PC-3 (cell line): ENCODE results near the gene NDC80. TPM values are rescaled to one million over a fixed set of nuclear protein-coding genes. Genes with fewer than 3 reads are reported as not detected.

ENCODE experiments used
- ATAC-seq: fragments of 200-7000 bp; cut with Tn5 transposase; 2 replicates; pipeline ENCODE4 v1.9.1; 2020; ENCODE audit warnings: mild to moderate bottlenecking, moderate library complexity
- BruUV-seq: library from RNA; stranded (reverse); fragments of 400-500 nt; replicated peaks from 2 replicates; lab custom pipeline; 2021; lab: Mats Ljungman, UMichigan
- CTCF ChIA-PET: fragments of 300-600 bp; sonication (Branson Sonifier 250); formaldehyde crosslinking; loops from one replicate; lab custom pipeline; 2022; ENCODE audit warnings: antibody characterized with exemption; lab: Charles Lee
- POLR2A ChIA-PET: fragments of 300-600 bp; sonication (Branson Sonifier 250); formaldehyde crosslinking; loops from one replicate; lab custom pipeline; 2022; ENCODE audit warnings: antibody characterized with exemption; ENCODE audit not compliant: unreplicated experiment; lab: Charles Lee
- DNase-seq: peaks from one replicate; pipeline ENCODE4 v3.0.0-alpha.2; 2015
- H2AFZ ChIP-seq: fragments of 300-600 bp; sonication (generic); 2 replicates; pipeline ENCODE4 v1.6.0; 2016; ENCODE audit warnings: antibody characterized with exemption, low read length
- H3F3A ChIP-seq: fragments of 300-600 bp; sonication (generic); one replicate; pipeline ENCODE4 v1.6.0; 2017; ENCODE audit warnings: antibody characterized with exemption, low read length, control low read depth, mild to moderate bottlenecking; ENCODE audit not compliant: unreplicated experiment
- H3K27ac ChIP-seq: fragments of 300-600 bp; sonication (generic); 2 replicates; pipeline ENCODE4 v1.5.1; 2016; ENCODE audit warnings: mild to moderate bottlenecking, low read length
- H3K27me3 ChIP-seq: fragments of 300-600 bp; sonication (generic); 2 replicates; pipeline ENCODE4 v1.6.1; 2016; ENCODE audit warnings: low read length, mixed read lengths
- H3K36me3 ChIP-seq: fragments of 300-600 bp; sonication (generic); 2 replicates; pipeline ENCODE4 v1.6.1; 2016; ENCODE audit warnings: low read depth, mixed run types, low read length, mixed read lengths
- H3K4me1 ChIP-seq: fragments of 300-600 bp; sonication (generic); 2 replicates; pipeline ENCODE4 v1.5.1; 2016; ENCODE audit warnings: low read length; ENCODE audit not compliant: insufficient read depth
- H3K4me2 ChIP-seq: fragments of 300-600 bp; sonication (generic); 2 replicates; pipeline ENCODE4 v1.6.0; 2016; ENCODE audit warnings: low read length
- H3K4me3 ChIP-seq: fragments of 300-600 bp; sonication (generic); 2 replicates; pipeline ENCODE4 v1.5.1; 2016; ENCODE audit warnings: mild to moderate bottlenecking, low read length, mixed read lengths
- H3K79me2 ChIP-seq: fragments of 300-600 bp; sonication (generic); 2 replicates; pipeline ENCODE4 v1.6.1; 2017; ENCODE audit warnings: low read length, mixed read lengths
- H3K9ac ChIP-seq: fragments of 300-600 bp; sonication (generic); 2 replicates; pipeline ENCODE4 v1.6.0; 2016; ENCODE audit warnings: mild to moderate bottlenecking, low read length
- H3K9me2 ChIP-seq: fragments of 300-600 bp; sonication (generic); replicated peaks from 2 replicates; pipeline ENCODE4 v1.6.1; 2016; ENCODE audit warnings: mixed run types, low read length, mixed read lengths
- H3K9me3 ChIP-seq: fragments of 300-600 bp; sonication (generic); 2 replicates; pipeline ENCODE4 v1.6.1; 2016; ENCODE audit warnings: low read length, mixed read lengths
- H4K20me1 ChIP-seq: fragments of 300-600 bp; sonication (generic); 2 replicates; pipeline ENCODE4 v1.6.1; 2016; ENCODE audit warnings: low read length, mixed read lengths
- EZH2 ChIP-seq: fragments of 300-600 bp; sonication (generic); IDR thresholded peaks from one replicate; pipeline ENCODE4 v1.6.1; 2017; ENCODE audit warnings: antibody characterized with exemption, mild to moderate bottlenecking, low read length; ENCODE audit not compliant: unreplicated experiment
- EZH2phosphoT487 ChIP-seq: fragments of 300-600 bp; sonication (generic); IDR thresholded peaks from 2 replicates; pipeline ENCODE4 v1.6.1; 2018; ENCODE audit warnings: mild to moderate bottlenecking, antibody characterized with exemption, low read length, borderline replicate concordance
- intact Hi-C: fragments of 100-400 bp; cut with micrococcal nuclease; formaldehyde crosslinking; loops from 2 replicates; pipeline ENCODE4 v1.9.0; 2023
- total RNA-seq: library from RNA; depleted of rRNA; stranded (reverse); fragments of >200 nt; gene quantifications from 2 replicates; pipeline ENCODE4 v1.2.3, GENCODE V29; 2014
- TF ChIP-seq, protein P1 (sequence below): fragments of 300-600 bp; sonication (generic); conservative IDR thresholded peaks from 2 replicates; pipeline ENCODE4 v1.5.1; 2017; ENCODE audit warnings: antibody characterized with exemption, low read depth, mild to moderate bottlenecking, low read length

Gene NDC80
- total RNA-seq, 1 experiment from 2014 or later = 53.4 TPM

GRCh38 chr18:2587788-2588187 is 16.4 kb downstream of the NDC80 start:
- POLR2A ChIA-PET = no interaction called here

GRCh38 chr18:2588666-2589344 is 17.4 kb downstream of the NDC80 start:
- peaks cover 16% of the 10 kb centered on the region for H3K4me1 ChIP-seq
- H3K27me3 ChIP-seq = no peaks in the 10 kb centered on the region
- H3K9me2 ChIP-seq = no peaks in the 10 kb centered on the region
- TSS peak; percentile 93 for BruUV-seq
- DNase-seq = no peak
- H3K9me3 ChIP-seq = no peaks in the 10 kb centered on the region
- no peak for TF ChIP-seq EZH2
- no peak overlapping the region for H3K4me3 ChIP-seq
- POLR2A ChIA-PET = no interaction called here
- ATAC-seq = no peak
- CTCF ChIA-PET = interaction anchor here (0.5 kb wide), 1 partner anchor 563 kb away, joined by 3 read pairs; no protein-coding TSS in a partner anchor
- no peak overlapping the region for H3K4me2 ChIP-seq
- no peak overlapping the region for H2AFZ ChIP-seq
- H3F3A ChIP-seq = peaks cover 4% of the 10 kb centered on the region
- intact Hi-C loops = no loop called here
- peaks cover 4% of the 10 kb centered on the region for H3K79me2 ChIP-seq
- no peak overlapping the region for H3K9ac ChIP-seq
- peaks cover 57% of the 10 kb centered on the region for H3K36me3 ChIP-seq
- H4K20me1 ChIP-seq = 0 out of 2 replicates have a peak, but pooled peaks cover 4% of the 10 kb centered on the region
- H3K27ac ChIP-seq = no peak overlapping the region

More at GRCh38 chr18:2587788-2588187, 16.4 kb downstream of the NDC80 start:
- Histone ChIP-seq H3K4me1 (peaks cover 10% of the 10 kb centered on the region), H3K4me3 (no peak overlapping the region), H4K20me1 (no peaks in the 10 kb centered on the region), H3K4me2 (no peak overlapping the region), H3K79me2 (no peaks in the 10 kb centered on the region), H3K27me3 (no peaks in the 10 kb centered on the region), H3K9ac (no peak overlapping the region), H2AFZ (no peak overlapping the region), H3F3A (peaks cover 4% of the 10 kb centered on the region), H3K36me3 (peaks cover 55% of the 10 kb centered on the region), H3K9me2 (no peaks in the 10 kb centered on the region), H3K27ac (no peak overlapping the region), H3K9me3 (no peaks in the 10 kb centered on the region)
- CTCF ChIA-PET = no interaction called here
- no peak for DNase-seq
- BruUV-seq = no TSS peak
- 0 out of 2 replicates have a peak, but pooled peaks have one; percentile 7 for ATAC-seq
- no peak for TF ChIP-seq EZH2
- no peak for TF ChIP-seq EZH2phosphoT487
- TF ChIP-seq, protein P1, sequence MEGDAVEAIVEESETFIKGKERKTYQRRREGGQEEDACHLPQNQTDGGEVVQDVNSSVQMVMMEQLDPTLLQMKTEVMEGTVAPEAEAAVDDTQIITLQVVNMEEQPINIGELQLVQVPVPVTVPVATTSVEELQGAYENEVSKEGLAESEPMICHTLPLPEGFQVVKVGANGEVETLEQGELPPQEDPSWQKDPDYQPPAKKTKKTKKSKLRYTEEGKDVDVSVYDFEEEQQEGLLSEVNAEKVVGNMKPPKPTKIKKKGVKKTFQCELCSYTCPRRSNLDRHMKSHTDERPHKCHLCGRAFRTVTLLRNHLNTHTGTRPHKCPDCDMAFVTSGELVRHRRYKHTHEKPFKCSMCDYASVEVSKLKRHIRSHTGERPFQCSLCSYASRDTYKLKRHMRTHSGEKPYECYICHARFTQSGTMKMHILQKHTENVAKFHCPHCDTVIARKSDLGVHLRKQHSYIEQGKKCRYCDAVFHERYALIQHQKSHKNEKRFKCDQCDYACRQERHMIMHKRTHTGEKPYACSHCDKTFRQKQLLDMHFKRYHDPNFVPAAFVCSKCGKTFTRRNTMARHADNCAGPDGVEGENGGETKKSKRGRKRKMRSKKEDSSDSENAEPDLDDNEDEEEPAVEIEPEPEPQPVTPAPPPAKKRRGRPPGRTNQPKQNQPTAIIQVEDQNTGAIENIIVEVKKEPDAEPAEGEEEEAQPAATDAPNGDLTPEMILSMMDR = no peak
- intact Hi-C loops = no loop called here

GRCh38 chr18:2589345-2590068 is 18.1 kb downstream of the NDC80 start:
- Histone ChIP-seq H3K9me2 (no peaks in the 10 kb centered on the region), H3K4me3 (no peak overlapping the region), H3K4me2 (no peak overlapping the region), H3K9me3 (no peaks in the 10 kb centered on the region), H3K36me3 (peaks cover 61% of the 10 kb centered on the region), H3K79me2 (peaks cover 4% of the 10 kb centered on the region), H3K9ac (no peak overlapping the region), H4K20me1 (0 out of 2 replicates have a peak, but pooled peaks cover 4% of the 10 kb centered on the region), H3F3A (peaks cover 4% of the 10 kb centered on the region), H3K27me3 (no peaks in the 10 kb centered on the region), H2AFZ (no peak overlapping the region), H3K4me1 (peaks cover 16% of the 10 kb centered on the region), H3K27ac (no peak overlapping the region)
- intact Hi-C loops = loop anchor here (5.0 kb wide), 1 partner anchor 68 kb away; the partner anchor contains the start of gene SMCHD1
- ChIA-PET CTCF (interaction anchor here (0.5 kb wide), 1 partner anchor 562 kb away, joined by 3 read pairs; no protein-coding TSS in a partner anchor), POLR2A (interaction anchor here (0.7 kb wide), 1 partner anchor 84 kb away, joined by 3 read pairs; no protein-coding TSS in a partner anchor)
- TF ChIP-seq EZH2phosphoT487 (no peak), EZH2 (no peak)
- TF ChIP-seq, protein P1 = no peak
- BruUV-seq = no TSS peak
- DNase-seq (peak; percentile 17), ATAC-seq (peak; percentile 43)
